ENCODE results near the gene TRPM2.
"Not testable (repeated sequence)": the region's sequence is repeated elsewhere in the genome, so short reads cannot be mapped to it uniquely, and the experiment has no call there.

TRPM2 gene

GRCh38 chr21:44375281-44375651, 21.8 kb downstream of the TRPM2 start:
- no peak for DNase-seq (ENCODE audit: low read depth)

GRCh38 chr21:44375761-44376241, 22.4 kb downstream of the TRPM2 start:
- no peak for DNase-seq (ENCODE audit: low read depth)

GRCh38 chr21:44376606-44377005, 23.2 kb downstream of the TRPM2 start:
- no peak for DNase-seq (ENCODE audit: low read depth)

- DNase-seq (ENCODE audit: low read depth), result no peak
Observed at GRCh38 chr21:44377201-44377921, 23.9 kb downstream of the TRPM2 start.

- DNase-seq (ENCODE audit: low read depth), result no peak
Observed at GRCh38 chr21:44377922-44378645, 24.7 kb downstream of the TRPM2 start.

- DNase-seq (ENCODE audit: low read depth), result no peak
Observed at GRCh38 chr21:44378646-44379514, 25.5 kb downstream of the TRPM2 start.

- no peak for DNase-seq (ENCODE audit: low read depth)
Observed at GRCh38 chr21:44379515-44379848, 26.1 kb downstream of the TRPM2 start.

- DNase-seq (ENCODE audit: low read depth), result no peak
Observed at GRCh38 chr21:44379991-44380865, 26.8 kb downstream of the TRPM2 start.

- no peak for DNase-seq (ENCODE audit: low read depth)
Observed at GRCh38 chr21:44380876-44381275, 27.5 kb downstream of the TRPM2 start.

- no peak for DNase-seq (ENCODE audit: low read depth)
Observed at GRCh38 chr21:44381874-44382273, 28.5 kb downstream of the TRPM2 start.

- no peak for DNase-seq (ENCODE audit: low read depth)
Observed at GRCh38 chr21:44382536-44382935, 29.1 kb downstream of the TRPM2 start.

GRCh38 chr21:44383216-44383615, 29.8 kb downstream of the TRPM2 start:
- DNase-seq (ENCODE audit: low read depth), result no peak

GRCh38 chr21:44384968-44385367, 31.5 kb downstream of the TRPM2 start:
- no peak for DNase-seq (ENCODE audit: low read depth)

GRCh38 chr21:44389335-44389734, 35.9 kb downstream of the TRPM2 start:
- no peak for DNase-seq (ENCODE audit: low read depth)

- DNase-seq (ENCODE audit: low read depth), result no peak
Observed at GRCh38 chr21:44390886-44391285, 37.5 kb downstream of the TRPM2 start.

GRCh38 chr21:44391345-44392091, 38.1 kb downstream of the TRPM2 start:
- no peak for DNase-seq (ENCODE audit: low read depth)

GRCh38 chr21:44392185-44392584, 38.8 kb downstream of the TRPM2 start:
- DNase-seq (ENCODE audit: low read depth), result no peak

GRCh38 chr21:44392916-44393315, 39.5 kb downstream of the TRPM2 start:
- no peak for DNase-seq (ENCODE audit: low read depth)

- DNase-seq (ENCODE audit: low read depth), result no peak
Observed at GRCh38 chr21:44394733-44395132, 41.3 kb downstream of the TRPM2 start.

- DNase-seq (ENCODE audit: low read depth), result no peak
Observed at GRCh38 chr21:44395260-44395659, 41.8 kb downstream of the TRPM2 start.

- DNase-seq (ENCODE audit: low read depth), result not testable (repeated sequence)
Observed at GRCh38 chr21:44396803-44397202, 43.4 kb downstream of the TRPM2 start.

Measured in HS-27A (cell line).